ENCODE data around the gene CNTN1. TPM values are rescaled to one million over a fixed set of nuclear protein-coding genes. Genes with fewer than 3 reads are reported as not detected.

CNTN1 gene
- total RNA-seq, 1 experiment from 2014 or later = not detected

DNA sequence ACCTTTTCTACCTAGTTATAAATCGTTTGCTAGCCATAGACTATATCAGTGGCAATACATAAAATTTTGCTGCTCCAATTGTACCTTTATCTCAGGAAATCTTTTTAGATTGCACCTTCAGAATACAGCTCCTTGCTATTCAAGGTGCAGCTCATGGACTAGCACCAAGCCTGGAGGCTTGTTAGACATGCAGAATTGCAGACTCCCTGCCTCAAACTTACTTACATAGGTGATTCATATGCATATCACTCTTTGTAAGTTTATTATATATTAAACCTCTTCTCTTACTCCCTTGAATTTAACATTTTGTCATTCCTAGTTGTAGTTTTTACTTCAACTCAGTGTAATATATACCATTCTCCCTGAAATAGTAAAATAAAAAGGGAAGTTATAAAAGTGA lies 300.4 kb downstream of the CNTN1 start:
- no peak overlapping the region for H3K27ac Mint-ChIP-seq (ENCODE audit: low read depth, unreplicated experiment)
- TF ChIP-seq, protein P1, sequence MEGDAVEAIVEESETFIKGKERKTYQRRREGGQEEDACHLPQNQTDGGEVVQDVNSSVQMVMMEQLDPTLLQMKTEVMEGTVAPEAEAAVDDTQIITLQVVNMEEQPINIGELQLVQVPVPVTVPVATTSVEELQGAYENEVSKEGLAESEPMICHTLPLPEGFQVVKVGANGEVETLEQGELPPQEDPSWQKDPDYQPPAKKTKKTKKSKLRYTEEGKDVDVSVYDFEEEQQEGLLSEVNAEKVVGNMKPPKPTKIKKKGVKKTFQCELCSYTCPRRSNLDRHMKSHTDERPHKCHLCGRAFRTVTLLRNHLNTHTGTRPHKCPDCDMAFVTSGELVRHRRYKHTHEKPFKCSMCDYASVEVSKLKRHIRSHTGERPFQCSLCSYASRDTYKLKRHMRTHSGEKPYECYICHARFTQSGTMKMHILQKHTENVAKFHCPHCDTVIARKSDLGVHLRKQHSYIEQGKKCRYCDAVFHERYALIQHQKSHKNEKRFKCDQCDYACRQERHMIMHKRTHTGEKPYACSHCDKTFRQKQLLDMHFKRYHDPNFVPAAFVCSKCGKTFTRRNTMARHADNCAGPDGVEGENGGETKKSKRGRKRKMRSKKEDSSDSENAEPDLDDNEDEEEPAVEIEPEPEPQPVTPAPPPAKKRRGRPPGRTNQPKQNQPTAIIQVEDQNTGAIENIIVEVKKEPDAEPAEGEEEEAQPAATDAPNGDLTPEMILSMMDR (IDR thresholded peaks at IDR 0.05; ENCODE audit: unreplicated experiment) = no peak
- no peaks in the 10 kb centered on the region for H3K36me3 Mint-ChIP-seq (ENCODE audit: insufficient read depth, unreplicated experiment)
- intact Hi-C loops (cut with micrococcal nuclease) = no loop called here
- H3K4me1 Mint-ChIP-seq (ENCODE audit: insufficient read depth, unreplicated experiment) = no peaks in the 10 kb centered on the region
- ChIA-PET POLR2A (no interaction called here), CTCF (no interaction called here)
- BruUV-seq (replicated peaks) = no TSS peak
- H3K27me3 Mint-ChIP-seq (ENCODE audit: insufficient read depth, unreplicated experiment) = peaks cover 36% of the 10 kb centered on the region
- H3K9me3 Mint-ChIP-seq (ENCODE audit: unreplicated experiment) = no peaks in the 10 kb centered on the region
- no peak for DNase-seq (ENCODE audit: unreplicated experiment)
- no peak overlapping the region for H3K4me3 Mint-ChIP-seq (ENCODE audit: unreplicated experiment)

DNA sequence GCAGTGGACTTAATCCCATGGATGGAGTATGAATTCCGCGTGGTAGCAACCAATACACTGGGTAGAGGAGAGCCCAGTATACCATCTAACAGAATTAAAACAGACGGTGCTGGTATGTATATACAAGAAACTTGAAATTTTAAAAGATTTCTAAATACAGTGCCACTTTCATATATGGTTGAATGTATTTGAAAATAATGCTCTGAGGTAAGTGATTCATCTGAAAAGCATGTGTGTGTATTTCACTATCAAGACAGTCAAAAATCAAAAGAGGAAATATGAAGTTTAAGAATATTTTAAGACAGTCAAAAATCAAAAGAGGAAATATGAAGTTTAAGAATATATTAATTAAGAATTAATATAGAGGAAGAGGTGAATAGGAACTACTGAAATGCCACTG lies 300.9 kb downstream of the CNTN1 start:
- CTCF ChIA-PET = no interaction called here
- Mint-ChIP-seq H3K9me3 (ENCODE audit: unreplicated experiment) (no peaks in the 10 kb centered on the region), H3K27ac (ENCODE audit: low read depth, unreplicated experiment) (no peak overlapping the region), H3K27me3 (ENCODE audit: insufficient read depth, unreplicated experiment) (peaks cover 39% of the 10 kb centered on the region), H3K4me3 (ENCODE audit: unreplicated experiment) (no peak overlapping the region), H3K36me3 (ENCODE audit: insufficient read depth, unreplicated experiment) (no peaks in the 10 kb centered on the region), H3K4me1 (ENCODE audit: insufficient read depth, unreplicated experiment) (no peaks in the 10 kb centered on the region)
- TF ChIP-seq, protein P1 (IDR thresholded peaks at IDR 0.05; ENCODE audit: unreplicated experiment) = no peak
- POLR2A ChIA-PET = no interaction called here
- BruUV-seq (replicated peaks) = no TSS peak
- intact Hi-C loops (cut with micrococcal nuclease) = no loop called here
- no peak for DNase-seq (ENCODE audit: unreplicated experiment)

DNA sequence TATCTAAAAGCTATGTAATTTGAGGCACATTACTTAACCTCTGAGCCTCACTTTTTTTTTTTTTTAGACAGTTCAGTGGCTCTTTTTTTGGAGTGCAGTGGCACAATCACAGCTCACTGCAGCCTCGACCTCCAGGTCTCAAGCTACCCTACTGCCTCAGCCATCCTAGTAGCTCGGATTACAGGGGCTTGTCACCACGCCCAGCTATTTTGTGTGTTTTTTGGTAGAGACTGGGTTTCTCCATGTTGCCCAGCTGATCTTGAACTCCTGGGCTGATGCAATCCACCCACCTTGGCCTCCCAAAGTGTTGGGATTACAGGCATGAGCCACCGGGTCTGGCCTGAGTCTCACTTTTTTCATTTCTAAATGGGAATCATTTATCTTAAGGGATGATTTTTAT lies 303.9 kb downstream of the CNTN1 start:
- Mint-ChIP-seq H3K27me3 (ENCODE audit: insufficient read depth, unreplicated experiment) (peaks cover 15% of the 10 kb centered on the region), H3K4me1 (ENCODE audit: insufficient read depth, unreplicated experiment) (no peaks in the 10 kb centered on the region), H3K4me3 (ENCODE audit: unreplicated experiment) (no peak overlapping the region), H3K27ac (ENCODE audit: low read depth, unreplicated experiment) (no peak overlapping the region), H3K36me3 (ENCODE audit: insufficient read depth, unreplicated experiment) (no peaks in the 10 kb centered on the region), H3K9me3 (ENCODE audit: unreplicated experiment) (no peaks in the 10 kb centered on the region)
- no TSS peak for BruUV-seq (replicated peaks)
- TF ChIP-seq, protein P1 (IDR thresholded peaks at IDR 0.05; ENCODE audit: unreplicated experiment) = no peak
- POLR2A ChIA-PET = interaction anchor here (0.6 kb wide), 1 partner anchor 235 kb away, joined by 3 read pairs; no protein-coding TSS in a partner anchor
- CTCF ChIA-PET = interaction anchor here (0.7 kb wide), 1 partner anchor 11 kb away, joined by 4 read pairs; no protein-coding TSS in a partner anchor
- DNase-seq (ENCODE audit: unreplicated experiment) = no peak
- intact Hi-C loops (cut with micrococcal nuclease) = no loop called here

DNA sequence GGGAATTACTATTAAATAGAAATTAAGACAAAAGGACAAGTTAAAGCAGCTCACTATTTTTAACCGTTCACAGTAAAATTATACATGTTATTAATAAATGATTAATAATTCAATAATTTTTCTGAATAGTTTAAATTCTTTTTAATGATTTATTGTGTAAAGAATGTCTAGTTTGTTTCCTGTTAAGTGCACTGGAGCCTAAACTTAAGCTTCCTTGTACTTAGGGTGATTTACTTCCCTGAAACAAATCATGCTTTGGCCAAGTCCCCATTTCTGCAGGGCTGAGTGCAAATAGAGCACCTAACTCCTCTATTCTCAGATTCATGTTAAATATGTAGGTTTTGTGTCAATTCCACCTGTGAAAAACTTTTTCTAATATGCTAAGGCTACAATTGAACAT lies 307.0 kb downstream of the CNTN1 start:
- CTCF ChIA-PET = interaction anchor here (0.6 kb wide), 1 partner anchor 476 kb away, joined by 4 read pairs; no protein-coding TSS in a partner anchor
- Mint-ChIP-seq H3K27me3 (ENCODE audit: insufficient read depth, unreplicated experiment) (peaks cover 11% of the 10 kb centered on the region), H3K4me1 (ENCODE audit: insufficient read depth, unreplicated experiment) (no peaks in the 10 kb centered on the region), H3K27ac (ENCODE audit: low read depth, unreplicated experiment) (no peak overlapping the region), H3K4me3 (ENCODE audit: unreplicated experiment) (no peak overlapping the region), H3K9me3 (ENCODE audit: unreplicated experiment) (peaks cover 7% of the 10 kb centered on the region), H3K36me3 (ENCODE audit: insufficient read depth, unreplicated experiment) (no peaks in the 10 kb centered on the region)
- no TSS peak for BruUV-seq (replicated peaks)
- no peak for DNase-seq (ENCODE audit: unreplicated experiment)
- POLR2A ChIA-PET = no interaction called here
- TF ChIP-seq, protein P1 (IDR thresholded peaks at IDR 0.05; ENCODE audit: unreplicated experiment) = no peak
- intact Hi-C loops (cut with micrococcal nuclease) = no loop called here
